Smooth muscle cell (in vitro differentiated cells): ENCODE measurements around the gene EDC4. TPM values are rescaled to one million over a fixed set of nuclear protein-coding genes. Genes with fewer than 3 reads are reported as not detected.

Source experiments
- DNase-seq: peaks from one replicate; lab custom pipeline; 2025; ENCODE audit not compliant: unreplicated experiment; lab: John Stamatoyannopoulos, UW
- H2AFZ ChIP-seq: fragments of 200-600 bp; sonication (generic); 2 replicates; pipeline ENCODE4 v1.6.0; 2016; ENCODE audit warnings: antibody characterized with exemption, low read depth, mild to moderate bottlenecking
- H3F3A ChIP-seq: fragments of 200-600 bp; sonication (generic); 2 replicates; pipeline ENCODE4 v1.6.0; 2017; ENCODE audit warnings: antibody characterized with exemption, low read depth
- H3K27ac ChIP-seq: fragments of 200-600 bp; sonication (generic); 2 replicates; pipeline ENCODE4 v1.5.1; 2016; ENCODE audit warnings: low read depth, mild to moderate bottlenecking
- H3K27me3 ChIP-seq: fragments of 200-600 bp; sonication (generic); 2 replicates; pipeline ENCODE4 v1.6.1; 2016; ENCODE audit warnings: low read depth, mild to moderate bottlenecking
- H3K36me3 ChIP-seq: fragments of 200-600 bp; sonication (generic); 2 replicates; pipeline ENCODE4 v1.5.1; 2016; ENCODE audit warnings: low read depth
- H3K4me1 ChIP-seq: fragments of 200-600 bp; sonication (generic); 2 replicates; pipeline ENCODE4 v1.5.1; 2016; ENCODE audit warnings: low read depth
- H3K4me2 ChIP-seq: fragments of 200-600 bp; sonication (generic); 2 replicates; pipeline ENCODE4 v1.6.0; 2016; ENCODE audit warnings: mild to moderate bottlenecking
- H3K4me3 ChIP-seq: fragments of 200-600 bp; sonication (generic); 2 replicates; pipeline ENCODE4 v1.5.1; 2016; ENCODE audit warnings: mild to moderate bottlenecking
- H3K79me2 ChIP-seq: fragments of 200-600 bp; sonication (generic); 2 replicates; pipeline ENCODE4 v1.6.0; 2016; ENCODE audit warnings: low read depth, mild to moderate bottlenecking
- H3K9ac ChIP-seq: fragments of 200-600 bp; sonication (generic); 2 replicates; pipeline ENCODE4 v1.6.0; 2016; ENCODE audit warnings: low read depth
- H3K9me3 ChIP-seq: fragments of 200-600 bp; sonication (generic); replicated peaks from 2 replicates; pipeline ENCODE4 v1.5.1; 2016; ENCODE audit warnings: low read depth
- H4K20me1 ChIP-seq: fragments of 200-600 bp; sonication (generic); 2 replicates; pipeline ENCODE4 v1.6.0; 2016; ENCODE audit warnings: low read depth
- CTCF ChIP-seq: fragments of 200-600 bp; sonication (generic); IDR thresholded peaks from 2 replicates; pipeline ENCODE4 v1.5.1; 2017; ENCODE audit warnings: borderline replicate concordance, mild to moderate bottlenecking, antibody characterized with exemption; ENCODE audit not compliant: insufficient read depth, poor library complexity, severe bottlenecking
- WGBS: methylation state at CpG from one replicate; pipeline ENCODE4 v1.1.7; 2016; ENCODE audit warnings: low lambda C conversion rate; 5-methylcytosine and 5-hydroxymethylcytosine counted together
- polyA plus RNA-seq: library from polyadenylated mRNA; unstranded; fragments of >200 nt; fragmentation: Nextera tagmentation; extraction: Ambion mirVana; gene quantifications from 2 replicates; pipeline ENCODE4 v1.2.1, GENCODE V29; 2016
- total RNA-seq: library from RNA; depleted of rRNA; stranded (reverse); fragments of >200 nt; gene quantifications from 2 replicates; pipeline ENCODE4 v1.2.3, GENCODE V29; 2014

Gene EDC4
- total and polyA plus RNA-seq, 2 experiments from 2014 or later, result 46.3 to 64.5 TPM

- H3K27ac ChIP-seq, result no peak within 1 kb of the TSS
- H3K36me3 ChIP-seq, result no peaks in the 10 kb centered on the region
- no peak within 1 kb of the TSS for H2AFZ ChIP-seq
- no peaks in the 10 kb centered on the region for H3K27me3 ChIP-seq
- H3K4me2 ChIP-seq, result no peak within 1 kb of the TSS
- WGBS, result 30% methylated on average over 21 of the region's 22 CpGs
- no peaks in the 10 kb centered on the region for H3K79me2 ChIP-seq
- H3F3A ChIP-seq, result no peaks in the 10 kb centered on the region
- peaks cover 5% of the 10 kb centered on the region for H3K4me1 ChIP-seq
- no peaks in the 10 kb centered on the region for H3K9me3 ChIP-seq
- H3K9ac ChIP-seq, result no peak within 1 kb of the TSS
- peak; percentile 43 for DNase-seq
- peaks cover 16% of the 10 kb centered on the region for H4K20me1 ChIP-seq
- TF ChIP-seq CTCF, result no peak
- H3K4me3 ChIP-seq, result no peak within 1 kb of the TSS
Measured at GRCh38 chr16:67884684-67885083, 11.8 kb downstream of the EDC4 start, which contains the start of gene NRN1L. Gene NRN1L, plus strand, starts transcription at chr16:67884885. Its CDS starts 19 bp downstream, at chr16:67884904.

GRCh38 chr16:67885545-67885944, 12.7 kb downstream of the EDC4 start:
- no peaks in the 10 kb centered on the region for H3K27me3 ChIP-seq
- TF ChIP-seq CTCF, result no peak
- H3K27ac ChIP-seq, result no peak overlapping the region

GRCh38 chr16:67885976-67886375, 13.1 kb downstream of the EDC4 start:
- no peak for DNase-seq
- H3K9me3 ChIP-seq, result no peaks in the 10 kb centered on the region
- no peak overlapping the region for H3K27ac ChIP-seq
- H3F3A ChIP-seq, result no peaks in the 10 kb centered on the region
- H2AFZ ChIP-seq, result no peak overlapping the region
- TF ChIP-seq CTCF, result no peak
- H3K36me3 ChIP-seq, result no peaks in the 10 kb centered on the region
- no peaks in the 10 kb centered on the region for H3K79me2 ChIP-seq
- H3K27me3 ChIP-seq, result no peaks in the 10 kb centered on the region
- peaks cover 16% of the 10 kb centered on the region for H4K20me1 ChIP-seq
- no peak overlapping the region for H3K9ac ChIP-seq
- H3K4me1 ChIP-seq, result peaks cover 5% of the 10 kb centered on the region
- H3K4me3 ChIP-seq, result no peak overlapping the region
- H3K4me2 ChIP-seq, result no peak overlapping the region
- WGBS, result 97% methylated on average over 19 of the region's 19 CpGs

More at GRCh38 chr16:67885545-67885944, 12.7 kb downstream of the EDC4 start:
- Histone ChIP-seq H3K4me2 (no peak overlapping the region), H3K9ac (no peak overlapping the region), H3K4me3 (no peak overlapping the region), H4K20me1 (peaks cover 16% of the 10 kb centered on the region), H3F3A (no peaks in the 10 kb centered on the region), H2AFZ (no peak overlapping the region), H3K79me2 (no peaks in the 10 kb centered on the region), H3K9me3 (no peaks in the 10 kb centered on the region), H3K36me3 (no peaks in the 10 kb centered on the region), H3K4me1 (peaks cover 5% of the 10 kb centered on the region)
- 95% methylated on average over 12 of the region's 12 CpGs for WGBS
- no peak for DNase-seq

GRCh38 chr16:67886387-67886786, 13.5 kb downstream of the EDC4 start:
- Histone ChIP-seq H3K4me3 (no peak overlapping the region), H3K27me3 (no peaks in the 10 kb centered on the region), H3K4me2 (no peak overlapping the region), H3K9me3 (no peaks in the 10 kb centered on the region), H2AFZ (no peak overlapping the region), H3K36me3 (no peaks in the 10 kb centered on the region), H3K79me2 (no peaks in the 10 kb centered on the region), H3K9ac (no peak overlapping the region), H3K27ac (no peak overlapping the region), H3F3A (no peaks in the 10 kb centered on the region), H3K4me1 (peaks cover 5% of the 10 kb centered on the region), H4K20me1 (peaks cover 16% of the 10 kb centered on the region)
- no peak for DNase-seq
- 90% methylated on average over 5 of the region's 5 CpGs for WGBS
- no peak for TF ChIP-seq CTCF
